ENCODE data around the gene NFATC1.

Gene NFATC1

GRCh38 chr18:79422783-79423165 lies 27.0 kb downstream of the NFATC1 start:
- Histone ChIP-seq H3K27me3 (ENCODE audit: low read depth, low read length) (no peaks in the 10 kb centered on the region), H3K36me3 (replicated peaks; ENCODE audit: low read depth, low read length) (peaks cover 34% of the 10 kb centered on the region), H3K27ac (ENCODE audit: low read length) (no peak overlapping the region), H3K9ac (ENCODE audit: low read length) (no peak overlapping the region), H3K4me3 (ENCODE audit: low read length) (no peak overlapping the region), H3K9me3 (ENCODE audit: insufficient read depth, low read length) (no peaks in the 10 kb centered on the region), H4K20me1 (ENCODE audit: insufficient read depth, low read length) (peaks cover 96% of the 10 kb centered on the region), H3K4me1 (ENCODE audit: low read length) (no peaks in the 10 kb centered on the region), H3K79me2 (ENCODE audit: low read length) (peaks cover 80% of the 10 kb centered on the region), H3K4me2 (ENCODE audit: low read length) (no peak overlapping the region), H2AFZ (ENCODE audit: low read depth, low read length) (no peak overlapping the region)
- TF ChIP-seq EZH2phosphoT487 (IDR thresholded peaks at IDR 0.05; ENCODE audit: low read depth): no peak

GRCh38 chr18:79423211-79424007 lies 27.7 kb downstream of the NFATC1 start:
- H3K36me3 ChIP-seq (replicated peaks; ENCODE audit: low read depth, low read length): peaks cover 34% of the 10 kb centered on the region
- no peaks in the 10 kb centered on the region for H3K27me3 ChIP-seq (ENCODE audit: low read depth, low read length)
- H2AFZ ChIP-seq (ENCODE audit: low read depth, low read length): no peak overlapping the region
- H3K9me3 ChIP-seq (ENCODE audit: insufficient read depth, low read length): no peaks in the 10 kb centered on the region
- no peak overlapping the region for H3K27ac ChIP-seq (ENCODE audit: low read length)
- peaks cover 96% of the 10 kb centered on the region for H4K20me1 ChIP-seq (ENCODE audit: insufficient read depth, low read length)
- no peaks in the 10 kb centered on the region for H3K4me1 ChIP-seq (ENCODE audit: low read length)
- no peak overlapping the region for H3K4me3 ChIP-seq (ENCODE audit: low read length)
- peaks cover 80% of the 10 kb centered on the region for H3K79me2 ChIP-seq (ENCODE audit: low read length)
- no peak overlapping the region for H3K4me2 ChIP-seq (ENCODE audit: low read length)
- H3K9ac ChIP-seq (ENCODE audit: low read length): no peak overlapping the region
- no peak for TF ChIP-seq EZH2phosphoT487 (IDR thresholded peaks at IDR 0.05; ENCODE audit: low read depth)
- TF ChIP-seq CTCF (IDR thresholded peaks at IDR 0.05; ENCODE audit: low read depth, low read length): no peak

GRCh38 chr18:79424008-79424565 lies 28.4 kb downstream of the NFATC1 start:
- Histone ChIP-seq H3K27ac (ENCODE audit: low read length) (no peak overlapping the region), H3K9me3 (ENCODE audit: insufficient read depth, low read length) (no peaks in the 10 kb centered on the region), H3K36me3 (replicated peaks; ENCODE audit: low read depth, low read length) (peaks cover 34% of the 10 kb centered on the region), H3K9ac (ENCODE audit: low read length) (no peak overlapping the region), H4K20me1 (ENCODE audit: insufficient read depth, low read length) (peaks cover 95% of the 10 kb centered on the region), H2AFZ (ENCODE audit: low read depth, low read length) (no peak overlapping the region), H3K4me3 (ENCODE audit: low read length) (no peak overlapping the region), H3K27me3 (ENCODE audit: low read depth, low read length) (no peaks in the 10 kb centered on the region), H3K4me2 (ENCODE audit: low read length) (no peak overlapping the region), H3K4me1 (ENCODE audit: low read length) (no peaks in the 10 kb centered on the region), H3K79me2 (ENCODE audit: low read length) (peaks cover 78% of the 10 kb centered on the region)
- no peak for TF ChIP-seq CTCF (IDR thresholded peaks at IDR 0.05; ENCODE audit: low read depth, low read length)
- no peak for TF ChIP-seq EZH2phosphoT487 (IDR thresholded peaks at IDR 0.05; ENCODE audit: low read depth)

DNA sequence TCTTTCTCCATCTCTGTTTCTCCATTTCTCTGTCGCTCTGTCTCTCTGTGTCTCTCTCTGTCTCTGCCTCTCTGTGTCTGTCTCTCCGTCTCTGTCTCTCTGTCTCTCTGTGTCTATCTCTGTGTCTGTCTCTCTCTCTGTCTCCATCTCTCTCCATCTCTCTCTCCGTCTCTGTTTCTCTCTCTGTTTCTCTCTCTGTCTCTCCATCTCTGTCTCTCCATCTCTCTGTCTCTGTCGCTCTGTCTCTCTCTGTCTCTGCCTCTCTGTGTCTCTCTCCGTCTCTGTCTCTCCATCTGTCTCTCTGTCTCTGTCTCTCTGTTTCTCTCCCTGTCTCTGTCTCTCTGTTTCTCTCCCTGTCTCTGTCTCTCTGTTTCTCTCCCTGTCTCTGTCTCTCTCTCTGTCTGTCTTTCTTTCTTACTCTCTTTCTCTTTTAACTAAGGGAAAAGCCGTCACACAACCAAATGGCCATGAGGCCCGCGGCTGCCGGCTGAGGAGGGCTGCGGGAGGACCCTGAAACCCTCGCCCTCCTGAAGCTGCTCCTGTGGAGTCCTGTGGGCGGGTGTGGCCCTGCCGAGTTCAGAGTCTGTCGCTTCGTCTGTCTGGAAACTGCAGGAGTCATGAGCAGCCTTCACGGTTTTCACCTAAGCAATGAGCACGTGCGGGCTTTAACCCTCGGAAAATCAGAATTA lies 29.3 kb downstream of the NFATC1 start:
- no peak overlapping the region for H2AFZ ChIP-seq (ENCODE audit: low read depth, low read length)
- no peaks in the 10 kb centered on the region for H3K27me3 ChIP-seq (ENCODE audit: low read depth, low read length)
- no peak overlapping the region for H3K9ac ChIP-seq (ENCODE audit: low read length)
- H3K36me3 ChIP-seq (replicated peaks; ENCODE audit: low read depth, low read length): peaks cover 40% of the 10 kb centered on the region
- no peaks in the 10 kb centered on the region for H3K4me1 ChIP-seq (ENCODE audit: low read length)
- no peak overlapping the region for H3K4me2 ChIP-seq (ENCODE audit: low read length)
- H4K20me1 ChIP-seq (ENCODE audit: insufficient read depth, low read length): peaks cover 96% of the 10 kb centered on the region
- TF ChIP-seq EZH2phosphoT487 (IDR thresholded peaks at IDR 0.05; ENCODE audit: low read depth): no peak
- TF ChIP-seq CTCF (IDR thresholded peaks at IDR 0.05; ENCODE audit: low read depth, low read length): no peak
- H3K27ac ChIP-seq (ENCODE audit: low read length): no peak overlapping the region
- H3K79me2 ChIP-seq (ENCODE audit: low read length): peaks cover 86% of the 10 kb centered on the region
- H3K9me3 ChIP-seq (ENCODE audit: insufficient read depth, low read length): no peaks in the 10 kb centered on the region
- no peak overlapping the region for H3K4me3 ChIP-seq (ENCODE audit: low read length)

Data from OCI-LY3 (cell line).